GM18873 (cell line): ENCODE results near the gene SYDE2.

Experiments
- ATAC-seq: cut with Tn5 transposase; IDR thresholded peaks from one replicate; pipeline ENCODE4 v1.9.1; 2021; ENCODE audit warnings: mild to moderate bottlenecking, moderate library complexity, moderate number of reproducible peaks; ENCODE audit not compliant: unreplicated experiment, low FRiP score

The SYDE2 gene

GRCh38 chr1:85132078-85132720 is 68.6 kb downstream of the SYDE2 start:
- ATAC-seq = no peak

- ATAC-seq = no peak
These were observed 72.5 kb downstream of the SYDE2 start for GRCh38 chr1:85128316-85128715.

GRCh38 chr1:85125891-85126290 is 74.9 kb downstream of the SYDE2 start:
- no peak for ATAC-seq

GRCh38 chr1:85124091-85124490 is 76.7 kb downstream of the SYDE2 start:
- ATAC-seq = no peak

GRCh38 chr1:85122169-85122568 is 78.6 kb downstream of the SYDE2 start:
- no peak for ATAC-seq

- no peak for ATAC-seq
These were observed 79.1 kb downstream of the SYDE2 start for GRCh38 chr1:85121744-85122143.

GRCh38 chr1:85118751-85119150 is 82.1 kb downstream of the SYDE2 start:
- ATAC-seq = no peak

GRCh38 chr1:85116856-85117255 is 84.0 kb downstream of the SYDE2 start:
- ATAC-seq = no peak

GRCh38 chr1:85115933-85116332 is 84.9 kb downstream of the SYDE2 start:
- no peak for ATAC-seq

GRCh38 chr1:85111695-85112094 is 89.1 kb downstream of the SYDE2 start:
- no peak for ATAC-seq

GRCh38 chr1:85109475-85109874 is 91.3 kb downstream of the SYDE2 start:
- no peak for ATAC-seq
